ENCODE measurements around the gene VDR.

DNA sequence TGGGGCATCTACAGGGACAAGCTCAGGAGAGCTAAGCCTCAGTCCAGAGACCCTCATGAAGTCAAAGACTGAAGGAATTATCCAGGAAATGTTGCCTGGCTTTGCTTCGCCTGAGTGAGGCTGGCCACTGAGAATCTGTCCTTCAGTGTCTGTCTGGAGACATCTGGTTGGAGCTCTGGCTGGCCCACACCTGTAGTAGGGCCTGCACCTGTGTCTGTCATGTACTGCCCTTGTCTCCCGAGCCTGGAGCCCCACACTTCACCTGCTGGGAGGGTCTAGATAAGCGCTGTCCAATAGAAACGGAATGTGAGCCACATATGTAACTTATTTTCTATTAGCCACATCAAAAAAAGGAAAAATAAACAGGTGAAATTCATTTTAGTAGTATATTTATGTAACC, 75.2 kb downstream of the VDR start:
- TF ChIP-seq, protein P1, sequence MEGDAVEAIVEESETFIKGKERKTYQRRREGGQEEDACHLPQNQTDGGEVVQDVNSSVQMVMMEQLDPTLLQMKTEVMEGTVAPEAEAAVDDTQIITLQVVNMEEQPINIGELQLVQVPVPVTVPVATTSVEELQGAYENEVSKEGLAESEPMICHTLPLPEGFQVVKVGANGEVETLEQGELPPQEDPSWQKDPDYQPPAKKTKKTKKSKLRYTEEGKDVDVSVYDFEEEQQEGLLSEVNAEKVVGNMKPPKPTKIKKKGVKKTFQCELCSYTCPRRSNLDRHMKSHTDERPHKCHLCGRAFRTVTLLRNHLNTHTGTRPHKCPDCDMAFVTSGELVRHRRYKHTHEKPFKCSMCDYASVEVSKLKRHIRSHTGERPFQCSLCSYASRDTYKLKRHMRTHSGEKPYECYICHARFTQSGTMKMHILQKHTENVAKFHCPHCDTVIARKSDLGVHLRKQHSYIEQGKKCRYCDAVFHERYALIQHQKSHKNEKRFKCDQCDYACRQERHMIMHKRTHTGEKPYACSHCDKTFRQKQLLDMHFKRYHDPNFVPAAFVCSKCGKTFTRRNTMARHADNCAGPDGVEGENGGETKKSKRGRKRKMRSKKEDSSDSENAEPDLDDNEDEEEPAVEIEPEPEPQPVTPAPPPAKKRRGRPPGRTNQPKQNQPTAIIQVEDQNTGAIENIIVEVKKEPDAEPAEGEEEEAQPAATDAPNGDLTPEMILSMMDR (IDR thresholded peaks at IDR 0.05), result no peak
- TF ChIP-seq POLR2A (IDR thresholded peaks at IDR 0.05), result no peak

All from adrenal gland (tissue), 5 donors.